GM12892 (cell line): ENCODE data around the gene ARL2BP.

ENCODE experiments used
- POLR2A ChIP-seq: IDR thresholded peaks from 2 replicates; pipeline ENCODE4 v1.6.1; 2011; ENCODE audit warnings: low read depth, low read length, control low read depth
- TAF1 ChIP-seq: IDR thresholded peaks from 2 replicates; pipeline ENCODE4 v1.6.1; 2011; ENCODE audit warnings: low read depth, mild to moderate bottlenecking, control low read depth, low read length, borderline replicate concordance

DNA sequence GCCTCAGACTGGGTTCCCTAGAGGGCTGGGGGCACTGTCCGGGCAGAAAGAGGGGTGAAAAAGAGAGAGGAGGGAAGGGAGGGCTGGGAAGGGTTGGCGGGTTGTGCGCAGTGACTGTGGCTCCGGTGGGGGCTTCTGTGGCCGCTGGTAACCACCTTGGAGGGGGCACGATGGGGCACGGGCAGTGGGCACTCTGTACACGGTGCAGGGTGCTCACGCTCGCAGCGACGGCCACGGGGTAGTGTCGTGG lies 38.8 kb downstream of the ARL2BP start:
- TF ChIP-seq POLR2A (no peak), TAF1 (no peak)
